GM18508 (cell line): ENCODE data around the gene PRKAG3.

ENCODE experiments used
- ATAC-seq: cut with Tn5 transposase; IDR thresholded peaks from one replicate; pipeline ENCODE4 v1.9.1; 2021; ENCODE audit warnings: moderate number of reproducible peaks; ENCODE audit not compliant: insufficient read depth, unreplicated experiment

The PRKAG3 gene

DNA sequence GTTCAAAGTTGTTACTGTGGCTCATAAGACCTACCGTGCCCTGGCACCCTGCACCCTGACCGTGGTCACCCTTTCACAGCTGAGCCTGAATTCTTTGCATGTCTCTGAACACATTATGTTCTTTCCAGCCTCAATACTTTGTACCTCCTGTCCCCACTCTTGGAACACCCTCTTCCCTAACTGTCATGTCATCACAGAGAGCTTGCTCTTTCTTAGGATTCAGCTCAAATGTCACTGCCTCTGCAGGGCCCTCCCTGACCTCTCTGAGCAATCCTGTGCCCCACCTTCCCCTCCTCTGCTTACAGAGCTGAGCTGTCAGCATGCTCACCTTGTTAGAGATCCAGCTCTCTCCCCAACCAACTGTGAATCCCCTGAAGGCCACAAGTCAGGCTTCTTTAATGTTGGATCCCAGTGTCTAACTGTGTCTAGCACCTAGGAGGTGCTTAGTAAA is 15.0 kb downstream of the PRKAG3 start:
- ATAC-seq = no peak

DNA sequence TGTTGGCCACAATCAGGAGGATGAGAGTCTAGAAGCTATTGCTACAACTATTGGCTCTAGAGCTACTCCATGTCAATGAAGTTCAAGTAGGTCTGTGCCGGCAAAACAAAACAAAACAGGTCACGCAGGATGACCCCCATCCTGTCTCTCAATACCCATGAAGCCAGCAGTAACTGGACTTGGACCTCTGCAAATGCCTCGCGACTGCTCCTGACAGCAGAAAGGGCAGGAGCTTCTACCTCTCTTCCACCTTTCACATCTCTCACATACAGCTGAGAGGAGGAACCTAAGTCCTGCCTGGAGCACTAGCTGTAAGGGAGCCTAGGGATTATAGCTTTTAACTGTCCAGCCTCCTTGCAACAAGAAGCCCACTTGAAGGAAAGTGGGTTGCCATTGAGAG is 16.0 kb downstream of the PRKAG3 start:
- ATAC-seq = no peak

DNA sequence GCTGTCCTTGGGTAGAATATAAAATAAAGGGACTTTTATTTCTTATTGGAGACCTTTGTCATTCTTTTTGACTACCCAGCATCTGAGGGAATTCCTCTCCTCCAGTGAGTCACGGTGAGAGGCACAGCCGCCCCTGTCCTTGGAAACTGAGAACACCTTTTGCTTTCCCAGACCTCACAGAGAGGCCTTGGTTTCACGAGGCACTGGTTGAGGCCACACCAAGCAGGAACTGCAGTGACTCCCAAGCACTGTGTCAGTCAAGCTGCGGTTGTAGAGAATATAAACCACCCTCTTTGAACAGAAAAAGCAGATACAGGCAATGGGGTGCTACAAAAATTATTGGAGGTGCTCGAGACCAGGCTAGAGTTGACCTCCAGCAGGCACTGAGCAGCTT is 16.4 kb downstream of the PRKAG3 start:
- ATAC-seq = no peak

DNA sequence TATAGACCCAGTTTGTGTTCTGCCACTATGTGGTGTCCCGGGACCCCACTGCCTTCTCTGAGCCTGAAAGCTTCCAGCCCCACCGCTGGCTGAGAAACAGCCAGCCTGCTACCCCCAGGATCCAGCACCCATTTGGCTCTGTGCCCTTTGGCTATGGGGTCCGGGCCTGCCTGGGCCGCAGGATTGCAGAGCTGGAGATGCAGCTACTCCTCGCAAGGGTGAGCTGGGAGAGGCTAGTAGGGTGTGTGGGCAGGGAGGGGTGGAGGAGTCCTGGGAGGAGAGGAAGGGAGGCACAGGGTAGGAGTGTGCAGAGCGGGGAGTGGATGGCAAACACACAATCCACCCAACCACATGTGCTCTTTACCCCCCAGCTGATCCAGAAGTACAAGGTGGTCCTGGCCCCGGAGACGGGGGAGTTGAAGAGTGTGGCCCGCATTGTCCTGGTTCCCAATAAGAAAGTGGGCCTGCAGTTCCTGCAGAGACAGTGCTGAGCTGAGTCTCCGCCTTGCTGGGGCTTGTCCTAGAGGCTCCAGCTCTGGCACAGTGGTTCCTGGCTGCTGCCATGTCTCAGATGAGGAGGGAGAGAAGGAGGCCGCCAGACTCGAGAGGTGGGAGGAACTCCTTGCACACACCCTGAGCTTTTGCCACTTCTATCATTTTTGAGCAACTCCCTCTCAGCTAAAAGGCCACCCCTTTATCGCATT is 16.9 kb downstream of the PRKAG3 start:
- no peak for ATAC-seq

DNA sequence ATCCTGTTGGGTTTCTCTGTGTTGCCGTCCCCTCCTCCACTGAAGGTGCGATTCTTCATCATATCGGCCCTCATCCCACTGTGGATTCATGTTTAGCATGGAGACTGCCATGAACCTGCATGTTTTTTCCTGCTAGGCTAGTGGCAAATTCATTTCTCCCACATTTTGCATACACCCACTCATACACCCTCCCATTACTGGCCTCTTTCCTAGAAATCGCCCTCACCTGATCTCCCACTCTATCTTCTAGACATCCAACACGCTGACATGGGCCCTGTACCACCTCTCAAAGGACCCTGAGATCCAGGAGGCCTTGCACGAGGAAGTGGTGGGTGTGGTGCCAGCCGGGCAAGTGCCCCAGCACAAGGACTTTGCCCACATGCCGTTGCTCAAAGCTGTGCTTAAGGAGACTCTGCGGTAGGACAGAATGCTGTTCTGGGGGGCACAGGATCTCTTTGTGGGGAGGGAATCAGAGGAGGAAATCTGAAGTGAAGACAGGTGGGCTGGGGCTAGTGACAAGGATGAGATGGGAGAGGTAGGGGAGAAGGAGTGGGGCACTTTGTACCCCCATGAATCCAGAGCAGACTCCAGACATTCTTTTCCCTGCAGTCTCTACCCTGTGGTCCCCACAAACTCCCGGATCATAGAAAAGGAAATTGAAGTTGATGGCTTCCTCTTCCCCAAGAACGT is 17.7 kb downstream of the PRKAG3 start:
- no peak for ATAC-seq

DNA sequence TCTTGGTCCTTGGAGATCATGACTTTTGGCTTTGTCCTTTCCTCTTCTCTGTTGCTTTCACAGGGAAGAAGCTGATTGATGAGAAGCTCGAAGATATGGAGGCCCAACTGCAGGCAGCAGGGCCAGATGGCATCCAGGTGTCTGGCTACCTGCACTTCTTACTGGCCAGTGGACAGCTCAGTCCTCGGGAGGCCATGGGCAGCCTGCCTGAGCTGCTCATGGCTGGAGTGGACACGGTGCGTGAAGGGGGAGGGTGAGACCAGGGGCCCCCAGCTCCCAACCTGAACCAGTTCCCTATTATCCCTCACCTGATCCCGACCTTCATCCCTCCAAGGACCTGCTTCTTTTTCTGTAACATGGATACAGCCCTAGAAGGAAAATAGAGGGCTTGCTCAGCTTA is 18.7 kb downstream of the PRKAG3 start:
- ATAC-seq = no peak

DNA sequence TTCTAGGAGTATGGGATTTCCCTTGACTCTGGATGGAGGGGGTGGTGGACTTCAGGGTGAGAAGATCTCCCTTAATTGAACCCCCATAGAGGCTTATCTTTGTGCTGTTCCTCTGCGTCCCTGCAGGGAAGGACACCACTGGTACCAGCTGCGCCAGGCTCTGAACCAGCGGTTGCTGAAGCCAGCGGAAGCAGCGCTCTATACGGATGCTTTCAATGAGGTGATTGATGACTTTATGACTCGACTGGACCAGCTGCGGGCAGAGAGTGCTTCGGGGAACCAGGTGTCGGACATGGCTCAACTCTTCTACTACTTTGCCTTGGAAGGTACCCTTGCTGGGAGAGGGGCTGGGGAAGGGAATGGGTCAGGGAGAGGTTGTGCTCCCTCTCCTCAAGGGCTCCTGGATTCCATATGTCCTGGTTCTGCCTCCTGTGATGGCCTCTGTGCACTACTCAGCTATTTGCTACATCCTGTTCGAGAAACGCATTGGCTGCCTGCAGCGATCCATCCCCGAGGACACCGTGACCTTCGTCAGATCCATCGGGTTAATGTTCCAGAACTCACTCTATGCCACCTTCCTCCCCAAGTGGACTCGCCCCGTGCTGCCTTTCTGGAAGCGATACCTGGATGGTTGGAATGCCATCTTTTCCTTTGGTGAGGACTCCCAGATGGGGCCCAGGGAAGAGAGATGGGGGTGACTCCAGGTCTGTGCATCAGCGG is 19.3 kb downstream of the PRKAG3 start:
- ATAC-seq = no peak

DNA sequence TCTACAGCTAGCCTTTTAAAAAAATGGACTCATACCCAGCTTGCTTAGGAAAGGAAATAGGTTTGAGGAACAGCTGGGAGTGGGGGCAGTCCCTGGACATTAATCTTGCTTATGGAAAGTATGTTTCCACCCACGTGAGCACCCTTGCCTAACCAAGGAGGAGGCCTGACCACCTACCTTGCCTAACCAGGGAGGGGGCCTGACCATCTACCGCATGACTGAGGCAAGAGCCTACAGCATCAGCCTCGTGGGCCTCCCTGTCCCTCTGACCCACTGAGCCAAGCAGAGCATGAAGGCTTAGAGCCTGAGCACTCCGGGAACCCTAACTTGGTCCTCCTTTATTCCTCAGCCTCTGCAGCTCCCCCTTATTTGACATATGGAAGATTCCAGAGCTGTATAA is 20.2 kb downstream of the PRKAG3 start:
- no peak for ATAC-seq

DNA sequence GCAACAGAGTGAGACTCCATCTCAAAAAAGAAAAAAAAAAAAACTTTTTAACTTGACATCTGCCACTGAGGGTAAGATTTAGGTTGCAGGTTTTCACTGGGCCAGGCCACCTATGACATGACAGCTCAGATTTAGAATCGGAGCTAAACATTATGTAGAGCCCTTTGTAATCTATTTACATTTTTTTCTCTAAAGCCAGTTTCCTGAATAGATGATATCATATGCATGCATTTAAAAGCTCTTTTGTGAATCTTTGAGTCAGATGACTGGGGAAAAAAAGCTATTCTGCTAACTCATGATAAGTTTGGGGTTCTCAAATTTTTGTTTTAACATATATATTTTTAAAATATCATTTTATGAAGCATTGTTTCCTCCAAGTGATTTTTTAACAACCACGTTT is 21.3 kb downstream of the PRKAG3 start:
- ATAC-seq = no peak

DNA sequence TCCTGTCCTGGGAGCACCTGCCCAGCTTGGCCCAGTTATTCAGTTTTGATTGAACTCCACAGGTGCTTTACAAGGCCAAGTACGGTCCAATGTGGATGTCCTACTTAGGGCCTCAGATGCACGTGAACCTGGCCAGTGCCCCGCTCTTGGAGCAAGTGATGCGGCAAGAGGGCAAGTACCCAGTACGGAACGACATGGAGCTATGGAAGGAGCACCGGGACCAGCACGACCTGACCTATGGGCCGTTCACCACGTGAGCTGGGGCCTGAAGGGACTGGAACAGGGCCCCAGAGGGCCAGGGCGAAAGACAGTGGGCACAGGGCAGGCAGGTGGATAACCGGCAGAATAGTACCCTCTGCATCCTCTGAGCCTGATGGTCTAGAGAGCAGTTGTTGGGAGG is 22.1 kb downstream of the PRKAG3 start:
- no peak for ATAC-seq

DNA sequence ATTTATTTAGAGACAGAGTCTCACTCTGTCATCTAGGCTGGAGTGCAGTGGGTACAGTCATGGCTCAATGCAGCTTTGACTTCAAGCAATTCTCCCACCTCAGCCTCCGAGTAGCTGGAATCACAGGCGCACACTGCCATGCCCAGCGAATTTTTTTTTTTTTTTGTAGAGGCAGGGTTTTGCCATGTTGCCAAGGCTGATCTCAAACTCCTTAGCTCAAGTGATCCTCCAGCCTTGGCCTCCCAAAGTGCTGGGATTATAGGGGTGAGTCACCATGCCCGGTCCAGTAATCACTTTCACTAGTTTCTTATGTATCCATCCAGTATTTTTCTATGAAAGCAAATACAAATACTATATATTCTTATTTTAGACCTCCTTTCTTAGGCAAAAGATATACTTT is 24.0 kb downstream of the PRKAG3 start:
- no peak for ATAC-seq

DNA sequence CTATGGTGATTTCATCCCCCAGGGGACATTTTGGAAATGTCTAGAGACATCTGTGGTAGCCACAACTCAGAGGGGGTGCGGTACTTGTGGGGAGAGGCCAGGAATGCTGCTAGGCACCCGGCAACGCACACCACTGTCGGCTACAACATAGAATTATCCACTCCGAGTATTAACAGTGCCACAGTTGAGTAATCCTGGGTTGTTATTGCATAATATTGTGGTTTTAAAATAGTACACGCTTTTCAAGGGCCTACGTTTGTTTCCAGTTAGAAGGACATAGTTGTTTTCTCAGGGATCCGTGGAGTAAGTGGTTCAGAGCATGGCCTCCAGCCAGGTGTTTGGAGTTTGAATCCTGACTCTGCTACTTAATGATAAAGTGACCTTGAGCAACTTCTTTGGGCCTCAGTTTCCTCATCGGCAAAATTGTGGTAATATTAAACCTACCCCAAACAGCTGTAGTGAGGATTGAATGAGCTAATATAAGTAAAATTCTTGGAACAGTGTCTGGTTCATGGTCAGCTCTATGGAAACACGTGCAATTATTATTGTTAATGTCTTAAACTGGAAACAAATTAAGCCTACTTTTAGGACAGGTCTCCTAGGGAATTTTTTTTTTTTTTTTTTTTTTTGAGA is 25.1 kb downstream of the PRKAG3 start:
- ATAC-seq = no peak

DNA sequence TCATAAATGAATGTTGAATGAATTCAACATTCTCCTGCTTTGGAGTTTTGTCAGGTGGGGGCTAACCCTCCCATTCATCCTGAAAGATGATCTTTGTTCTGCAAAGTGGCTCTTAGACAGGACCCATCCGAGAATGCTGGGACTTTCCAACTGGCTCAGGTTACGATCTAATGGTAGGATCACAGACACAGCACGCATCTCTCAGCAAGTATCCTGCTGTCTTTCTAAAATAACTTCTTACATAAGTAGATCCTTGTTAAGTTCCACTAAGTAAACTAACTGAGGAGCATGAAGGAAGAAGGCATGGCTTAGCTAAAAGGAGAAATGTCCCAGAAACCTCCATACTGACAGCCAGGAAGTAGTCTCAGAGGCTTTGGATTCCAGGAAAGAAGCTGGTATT is 26.0 kb downstream of the PRKAG3 start:
- ATAC-seq = no peak

DNA sequence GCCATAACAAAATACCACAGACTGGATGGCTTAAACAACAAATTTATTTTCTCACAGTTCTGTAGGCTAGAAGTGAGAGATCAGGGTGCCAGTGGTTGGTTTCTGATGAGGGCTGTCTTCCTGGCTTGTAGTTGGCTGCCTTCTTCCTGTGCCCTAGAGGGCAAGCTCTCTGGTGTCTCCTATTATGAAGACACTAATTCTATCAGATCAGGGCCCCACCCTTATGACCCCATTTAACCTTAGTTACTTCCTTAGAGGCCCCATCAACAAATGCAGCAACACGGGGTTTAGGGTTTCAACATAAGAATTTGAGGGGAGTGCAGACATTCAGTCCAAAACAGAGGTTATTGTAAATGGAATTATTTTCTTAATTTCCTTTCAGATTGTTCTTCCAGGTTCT is 26.8 kb downstream of the PRKAG3 start:
- ATAC-seq = no peak

DNA sequence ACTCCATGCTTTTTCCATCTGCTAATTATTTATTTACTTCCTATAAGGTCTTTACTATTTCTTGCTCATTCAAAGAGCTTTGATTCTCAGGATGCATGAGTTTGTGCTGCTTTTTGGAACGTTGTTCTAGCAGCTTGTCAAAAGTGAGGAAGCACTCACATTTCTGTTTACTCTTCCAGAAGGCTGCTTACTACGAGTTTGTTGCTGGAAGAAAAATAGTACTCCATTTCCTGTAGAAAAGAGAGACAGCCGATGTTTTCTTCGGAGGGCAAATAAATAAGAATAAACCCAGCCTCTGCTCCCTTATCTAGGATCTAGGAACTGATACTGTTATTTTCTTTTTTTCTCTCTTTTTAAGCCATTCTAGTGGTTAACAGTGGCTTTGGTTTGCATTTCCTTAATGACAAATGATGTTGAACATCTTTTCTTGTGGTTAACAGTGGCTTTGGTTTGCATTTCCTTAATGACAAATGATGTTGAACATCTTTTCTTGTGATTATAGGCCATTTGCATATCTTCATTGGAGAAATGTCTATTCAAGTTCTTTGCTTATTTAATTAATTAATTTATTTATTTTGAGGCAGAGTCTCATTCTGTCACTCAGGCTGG is 29.1 kb downstream of the PRKAG3 start:
- ATAC-seq = no peak

DNA sequence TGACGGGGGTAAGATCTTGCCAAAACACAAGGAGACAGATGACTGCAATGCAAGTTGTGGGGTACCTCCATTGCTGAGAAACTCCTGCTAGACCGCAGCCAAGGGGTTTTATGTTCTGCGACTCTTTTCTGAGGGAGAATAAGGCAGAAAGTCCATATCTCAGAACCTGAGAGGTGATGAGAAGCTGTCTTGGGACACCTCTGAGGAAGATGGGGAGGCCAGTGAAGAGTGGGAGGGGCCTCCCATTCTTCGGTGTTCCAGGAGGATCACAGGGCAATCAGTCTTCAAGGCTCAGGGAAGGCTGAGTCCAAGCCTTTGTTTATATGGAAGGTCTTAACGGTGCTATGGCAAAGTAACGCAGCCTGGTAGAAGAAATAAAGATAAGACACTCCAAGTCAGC is 31.6 kb downstream of the PRKAG3 start:
- ATAC-seq = no peak

DNA sequence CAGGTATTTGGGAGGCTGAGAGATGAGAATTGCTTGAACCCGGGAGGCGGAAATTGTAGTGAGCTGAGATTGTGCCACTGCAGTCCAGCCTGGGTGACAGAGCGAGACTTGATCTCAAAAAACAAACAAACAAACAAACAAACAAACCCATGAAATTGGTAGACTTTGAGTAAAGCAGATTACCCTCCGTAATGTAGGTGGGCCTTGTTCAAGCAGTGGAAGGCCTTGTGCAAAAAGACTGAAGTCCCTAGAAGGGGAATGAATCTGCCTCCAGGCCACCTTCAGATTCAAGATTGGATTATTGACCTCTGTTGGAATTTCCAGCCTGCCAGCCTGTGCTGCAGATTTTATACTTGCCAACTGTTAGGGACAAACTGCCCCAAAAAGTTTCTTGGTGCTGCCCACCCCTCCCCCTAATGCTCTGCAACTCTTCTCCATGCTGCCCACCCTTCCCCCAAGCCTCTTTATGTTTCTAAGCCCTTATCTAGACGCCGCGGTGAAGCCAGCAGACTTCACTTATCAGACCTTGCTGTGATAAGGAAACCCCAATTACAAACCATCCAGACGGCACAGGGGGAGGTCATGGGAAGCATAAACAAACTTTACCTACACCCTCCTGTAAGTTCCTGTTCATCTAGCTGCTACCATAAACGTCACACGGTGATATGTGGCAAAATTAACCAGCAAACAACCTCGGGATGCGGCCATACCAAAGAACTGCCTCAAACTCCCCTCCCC is 32.7 kb downstream of the PRKAG3 start:
- ATAC-seq = no peak

DNA sequence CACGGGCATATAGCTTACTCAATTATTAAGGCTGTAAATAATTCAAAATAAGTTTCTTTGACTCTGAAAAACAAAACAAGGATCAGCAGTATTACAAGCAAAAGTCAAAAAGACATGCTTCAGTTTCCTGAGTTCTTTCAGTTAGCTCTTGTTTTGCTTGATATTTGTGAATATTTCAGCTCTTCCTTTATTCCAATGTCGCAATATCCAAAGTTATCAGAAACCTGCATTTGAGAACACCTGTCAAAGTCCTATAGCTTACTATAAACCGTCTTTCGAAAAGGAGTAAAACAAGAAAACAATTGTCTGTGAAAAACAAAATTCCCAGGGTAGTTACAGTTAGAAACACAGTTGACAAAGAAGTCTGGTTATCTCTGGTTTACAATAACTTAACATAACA is 34.9 kb downstream of the PRKAG3 start:
- no peak for ATAC-seq

DNA sequence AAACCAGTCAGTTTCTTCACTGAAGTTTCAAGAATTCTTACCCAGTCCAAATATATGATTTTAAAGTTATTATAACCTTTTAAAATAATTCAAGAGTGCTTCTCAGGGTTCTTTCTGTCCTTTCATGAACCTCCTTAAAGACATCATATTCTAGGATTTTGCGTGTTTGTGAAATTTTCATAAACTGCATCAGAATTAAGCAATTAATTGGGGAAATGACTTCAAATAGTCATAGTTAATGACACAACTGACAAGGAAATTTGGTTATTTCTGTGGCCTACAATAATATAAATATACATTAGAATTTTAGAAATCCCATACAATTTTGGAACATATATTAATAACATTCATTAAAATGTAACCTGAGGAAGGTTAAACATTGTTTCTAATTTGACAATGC is 39.2 kb downstream of the PRKAG3 start:
- ATAC-seq = no peak
